GM21528 (cell line): Measurements from ENCODE around the gene AIDA.
A peak's percentile ranks its signal among the peaks of the same experiment; 100 is the strongest.
"Not testable (repeated sequence)": the region's sequence is repeated elsewhere in the genome, so short reads cannot be mapped to it uniquely, and the experiment has no call there.

ENCODE experiments used
- ATAC-seq: cut with Tn5 transposase; IDR thresholded peaks from one replicate; pipeline ENCODE4 v1.9.1; 2021; ENCODE audit warnings: mild to moderate bottlenecking, moderate library complexity; ENCODE audit not compliant: unreplicated experiment, low FRiP score

Gene AIDA

DNA sequence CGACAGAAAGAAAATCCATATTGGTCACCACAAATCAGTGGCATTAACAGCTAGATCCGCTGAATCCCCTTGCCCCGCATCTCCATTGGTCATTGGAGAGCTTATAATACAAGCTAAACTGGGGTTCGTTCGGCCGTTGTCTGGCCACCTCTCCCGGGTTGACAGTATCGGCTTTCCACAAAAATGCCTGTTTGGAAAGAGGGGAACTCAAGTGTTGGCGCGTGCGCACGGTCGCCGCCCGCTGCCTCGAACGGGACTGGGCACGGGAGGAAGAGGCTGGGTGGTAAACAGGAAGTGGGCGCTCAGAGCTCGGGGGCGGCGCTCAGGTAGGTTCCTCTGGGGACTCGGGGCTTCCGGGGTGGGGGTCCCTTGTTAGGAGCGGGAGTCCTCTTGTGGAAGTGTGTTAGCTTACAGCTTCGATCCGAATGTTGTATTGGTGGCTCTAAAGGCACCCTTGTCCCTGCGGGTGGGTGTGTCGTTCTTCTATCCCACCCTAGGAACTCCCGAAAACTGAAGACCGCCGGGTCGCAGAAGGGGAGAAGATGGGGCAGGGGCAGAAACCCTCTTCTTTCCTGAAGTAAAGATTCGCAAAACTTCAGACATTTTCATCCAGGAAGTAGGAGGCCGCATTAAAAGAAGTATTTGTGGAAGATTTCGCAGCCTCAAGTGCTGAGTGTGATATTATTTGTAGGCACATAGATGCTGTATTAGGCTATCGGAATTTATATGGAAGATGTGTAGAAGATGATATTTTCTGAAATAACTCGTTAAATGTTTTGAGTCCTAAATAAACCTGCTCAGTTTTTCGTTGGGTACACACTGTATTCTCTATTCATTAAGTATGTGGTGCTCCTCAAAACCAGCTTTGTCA lies 1.0 kb upstream of the AIDA start:
- peak; percentile 65 for ATAC-seq

DNA sequence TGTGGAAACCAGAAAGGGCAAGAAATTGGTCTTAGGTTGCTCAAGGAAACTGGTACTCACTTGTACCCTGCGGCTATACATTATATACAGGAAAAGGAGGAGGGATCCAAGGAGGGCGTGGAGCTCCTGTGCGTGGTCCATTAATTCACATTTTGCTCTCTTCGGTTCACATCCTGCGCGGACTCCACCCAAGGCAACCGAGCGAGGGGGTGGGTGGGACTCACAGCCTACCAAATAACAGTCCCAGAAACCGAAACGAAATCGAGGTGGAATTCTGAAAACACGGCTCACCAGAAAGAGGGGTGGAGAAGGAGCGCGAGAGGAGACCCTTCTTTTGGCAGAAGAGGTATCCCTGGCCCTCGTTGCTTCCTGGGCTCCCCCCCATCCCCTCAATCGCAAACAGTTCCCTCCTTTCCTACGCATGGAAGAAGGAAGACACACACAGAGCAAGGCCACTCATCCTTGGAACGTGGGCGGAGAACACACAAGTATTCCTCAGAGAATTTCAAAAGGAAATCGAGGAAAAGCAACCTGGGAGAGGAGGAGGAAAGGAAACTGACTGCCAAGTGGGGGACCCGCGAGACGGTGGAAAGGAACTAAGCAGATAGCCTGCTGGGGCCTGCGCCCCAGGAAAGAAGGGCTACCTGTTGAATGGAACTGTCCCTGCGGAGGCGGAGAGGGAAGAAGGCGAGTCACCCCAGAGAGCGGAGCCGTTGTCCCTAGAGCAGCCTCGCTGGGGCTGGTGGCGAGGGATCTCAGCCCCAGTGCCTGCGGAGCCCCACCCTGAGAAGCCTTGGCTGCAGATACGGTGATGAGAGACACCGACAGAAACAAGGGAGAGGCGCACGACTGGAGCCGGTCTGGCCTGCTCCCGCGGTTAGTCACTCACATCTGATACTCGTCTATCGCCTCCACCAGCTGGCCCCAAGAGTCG lies 705 bp downstream of the AIDA start:
- ATAC-seq, result peak; percentile 43

DNA sequence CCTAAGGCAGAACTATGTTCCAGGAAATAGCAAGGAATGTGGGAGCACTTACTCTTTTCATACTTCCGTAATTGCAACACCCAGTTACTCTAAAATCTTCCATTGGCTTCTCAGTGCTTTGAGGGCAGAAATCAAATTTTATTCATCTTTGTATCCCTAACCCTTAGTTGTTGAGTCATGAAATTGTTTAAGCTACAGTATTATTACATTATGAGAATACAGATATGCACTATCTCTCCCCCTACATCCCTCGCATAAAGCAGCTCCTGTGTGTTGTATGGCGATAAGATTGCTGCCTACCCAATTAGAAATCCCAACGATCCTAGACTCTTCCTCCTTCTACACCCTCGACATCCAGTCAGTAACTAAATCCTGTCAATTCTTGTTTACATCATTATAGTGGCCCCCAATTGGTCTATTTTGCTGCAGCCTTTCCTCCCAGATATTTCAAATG lies 2.6 kb downstream of the AIDA start:
- no peak for ATAC-seq

DNA sequence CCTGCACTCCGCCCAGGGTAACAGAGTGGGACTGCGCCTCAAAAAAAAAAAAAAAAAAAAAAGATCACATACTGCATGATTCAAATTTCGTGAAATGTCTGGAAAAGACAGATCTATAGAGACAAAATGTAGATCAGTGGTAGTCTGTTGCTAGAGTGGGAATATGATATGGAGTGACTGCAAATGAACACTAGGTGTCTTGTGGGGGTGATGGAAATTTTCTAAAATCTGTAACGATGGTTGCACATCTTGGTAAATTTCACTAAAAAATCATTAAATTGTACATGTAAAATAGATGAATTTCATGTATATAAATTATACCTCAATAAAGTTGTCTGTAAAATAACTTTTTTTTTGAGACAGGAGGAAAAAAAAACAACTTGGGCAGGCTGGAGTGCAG lies 5.5 kb downstream of the AIDA start:
- ATAC-seq, result no peak

DNA sequence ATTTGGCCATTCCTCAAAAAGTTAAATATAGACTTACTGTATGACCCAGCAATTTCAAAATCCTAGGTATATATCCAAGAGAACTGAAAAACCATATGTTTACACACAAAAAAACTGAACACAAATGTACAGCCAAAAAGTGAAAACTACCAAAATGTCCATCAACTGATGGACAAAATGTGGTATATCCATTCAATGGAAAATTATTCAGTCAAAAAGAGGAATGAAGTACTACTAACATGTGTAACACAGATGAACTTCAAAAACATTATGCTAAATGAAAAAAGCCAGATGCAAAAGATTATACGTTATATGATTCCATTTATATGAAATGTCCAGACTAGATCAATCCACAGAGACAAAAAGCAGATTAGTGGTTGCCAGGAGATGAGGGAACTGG lies 8.0 kb downstream of the AIDA start:
- no peak for ATAC-seq

DNA sequence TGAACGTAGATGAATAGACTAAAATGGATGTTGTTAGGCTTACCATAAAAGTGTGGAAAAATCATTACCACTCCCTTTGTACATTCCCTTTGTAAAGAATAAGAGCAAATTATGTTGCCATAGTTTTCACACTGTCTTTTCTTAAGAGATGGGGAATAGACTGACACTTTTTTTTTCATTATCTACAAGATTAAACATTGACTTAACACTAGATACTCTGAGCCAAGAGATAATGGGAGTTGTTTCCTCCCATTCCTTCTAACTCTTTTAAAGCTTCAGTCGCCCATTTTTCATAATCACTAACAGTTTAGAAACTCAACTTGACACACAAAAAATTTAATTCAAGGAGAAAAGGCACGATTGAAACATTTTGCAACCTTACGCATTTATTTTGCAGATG lies 10.1 kb downstream of the AIDA start:
- ATAC-seq, result no peak

DNA sequence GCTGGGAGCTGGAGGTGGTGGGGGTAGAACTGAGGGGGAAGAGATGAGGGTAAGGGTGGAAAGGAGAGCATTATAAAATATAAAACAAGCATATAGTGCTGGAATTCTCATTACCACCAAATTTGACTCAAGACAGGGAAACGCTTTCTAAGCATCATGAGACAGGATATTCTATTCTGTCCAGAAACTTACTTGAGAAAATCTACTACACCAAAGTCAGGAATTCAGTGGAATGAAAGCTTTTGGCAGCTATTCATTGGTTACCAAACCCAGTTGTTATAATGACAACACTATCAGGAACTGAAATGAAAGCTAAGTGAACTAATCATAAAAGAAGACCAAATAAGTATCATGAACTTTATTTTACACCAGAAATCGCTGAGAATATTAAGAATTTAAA lies 14.5 kb downstream of the AIDA start:
- no peak for ATAC-seq

DNA sequence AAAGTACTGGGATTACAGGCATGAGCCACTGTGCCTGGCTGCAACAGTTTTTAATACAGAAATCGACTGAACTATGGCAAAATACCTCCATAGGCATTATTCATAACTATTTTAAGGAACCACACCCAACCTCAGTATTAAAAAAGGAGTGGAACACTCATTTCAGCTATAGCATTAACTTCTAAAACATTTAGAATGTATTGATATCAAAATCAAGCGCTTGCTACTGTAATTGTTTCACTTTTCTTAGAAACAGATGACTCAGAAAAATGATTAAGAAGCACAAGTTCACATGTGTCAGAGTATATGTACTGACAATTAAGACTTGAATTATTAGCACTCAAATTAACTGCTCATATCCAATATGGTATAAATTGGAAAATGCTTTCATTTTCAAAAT lies 15.1 kb downstream of the AIDA start:
- no peak for ATAC-seq

DNA sequence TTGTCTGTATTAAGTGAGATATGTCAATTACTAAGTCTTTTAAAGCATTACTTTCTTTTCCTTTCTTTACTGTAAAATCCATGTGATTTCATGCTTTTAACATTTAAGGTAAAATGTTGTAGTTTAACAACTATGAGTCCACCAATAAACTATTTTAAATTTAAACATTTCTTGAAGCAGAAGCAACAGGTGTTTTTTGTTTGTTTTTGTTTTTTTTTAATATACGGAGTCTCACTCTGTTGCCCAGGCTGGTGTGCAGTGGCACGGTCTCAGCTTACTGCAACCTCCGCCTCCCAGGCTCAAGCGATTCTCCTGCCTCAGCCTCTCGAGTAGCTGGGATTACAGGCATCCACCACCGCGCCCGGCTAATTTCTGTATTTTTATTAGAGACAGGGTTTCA lies 15.6 kb downstream of the AIDA start:
- no peak for ATAC-seq

DNA sequence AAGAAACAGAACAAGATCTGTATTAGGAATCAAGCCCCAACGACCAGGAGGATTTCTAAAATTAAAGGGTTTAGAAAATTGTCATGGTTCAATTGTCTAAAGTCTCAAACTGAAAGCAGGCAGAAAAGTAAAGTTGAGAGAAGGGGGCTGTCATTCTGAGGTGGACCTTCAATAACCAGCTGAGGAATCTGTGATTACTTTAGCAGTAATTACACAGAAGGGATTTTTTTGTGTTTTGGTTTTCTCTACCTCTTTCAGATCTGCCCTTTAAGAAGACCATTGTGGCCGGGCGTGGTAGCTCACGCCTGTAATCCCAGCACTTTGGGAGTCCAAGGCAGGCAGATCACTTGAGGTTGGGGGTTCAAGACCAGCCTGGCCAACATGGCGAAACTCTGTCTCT lies 17.4 kb downstream of the AIDA start:
- ATAC-seq, result no peak

DNA sequence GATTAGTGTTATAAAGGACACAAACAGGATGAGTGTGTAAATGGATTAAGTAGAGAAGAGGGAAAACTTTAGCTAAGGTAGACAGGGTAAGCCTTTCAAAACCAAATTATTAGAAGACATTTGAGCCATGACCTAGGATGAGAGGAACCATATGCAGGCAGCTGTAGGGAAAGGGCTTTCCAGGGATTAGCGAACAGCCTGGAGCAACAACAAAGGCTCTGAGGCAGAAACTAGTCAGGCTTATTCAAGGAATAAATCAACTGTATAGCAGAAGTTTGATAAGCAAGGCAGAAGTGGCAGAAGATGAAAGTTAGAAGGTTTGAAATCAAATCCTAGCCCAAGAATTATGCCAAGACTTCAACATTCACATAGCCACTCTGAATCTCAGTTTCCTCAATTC lies 21.3 kb downstream of the AIDA start:
- no peak for ATAC-seq

DNA sequence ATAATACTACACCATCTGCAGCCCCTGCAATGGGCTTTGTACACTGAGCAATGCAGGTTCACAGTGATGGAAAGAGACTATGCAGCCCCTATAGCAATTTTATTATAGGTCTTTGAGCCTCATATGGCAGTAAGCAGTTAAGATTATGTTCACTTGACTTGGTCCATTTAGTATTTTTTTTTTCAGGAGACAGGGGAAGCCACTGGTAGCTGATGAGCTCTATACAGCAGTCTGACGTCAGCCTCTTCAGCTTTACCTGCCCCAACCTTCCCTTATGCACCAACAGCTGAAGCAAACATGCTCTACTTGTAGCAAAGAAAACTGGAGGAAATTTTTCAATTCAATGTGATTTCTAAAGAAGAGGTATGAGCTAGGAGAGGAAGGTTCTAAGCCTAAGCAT lies 32.2 kb downstream of the AIDA start:
- no peak for ATAC-seq

DNA sequence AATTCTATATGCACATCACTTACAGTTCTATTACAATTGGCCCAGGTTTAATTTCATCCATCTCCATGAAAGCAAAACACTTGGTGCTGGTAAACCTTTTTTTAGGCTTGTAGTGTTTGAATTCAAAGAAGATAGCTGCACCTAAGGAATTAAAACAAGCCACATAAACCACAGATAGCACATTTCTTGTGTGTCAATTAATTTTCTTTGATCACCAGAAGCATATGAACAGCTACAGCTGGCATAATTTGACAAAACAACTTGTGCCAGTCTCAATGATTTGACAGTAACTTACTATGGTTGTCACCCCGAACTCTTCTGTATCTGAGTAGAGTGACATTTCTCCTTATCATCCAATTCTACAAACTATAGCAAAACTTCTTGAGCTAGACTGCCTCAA lies 42.2 kb downstream of the AIDA start:
- ATAC-seq, result no peak

DNA sequence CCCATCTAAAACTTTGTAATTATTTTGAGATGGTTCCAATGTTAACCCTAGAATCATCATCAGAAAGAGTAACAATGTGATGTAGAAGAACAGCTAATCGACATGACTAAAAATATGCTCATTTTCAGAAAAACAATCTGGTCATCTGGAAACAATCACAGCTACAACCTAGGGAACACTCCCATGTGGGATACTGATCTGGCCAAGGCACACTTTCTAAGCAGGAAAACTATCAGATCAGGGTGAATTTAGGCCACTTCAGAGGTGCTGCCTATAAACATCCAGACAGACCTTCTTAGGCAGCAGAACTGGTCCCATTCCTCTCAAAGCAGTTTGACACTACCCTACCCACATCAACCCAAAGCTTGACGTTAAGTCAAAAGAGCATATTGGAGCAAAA lies 43.2 kb downstream of the AIDA start:
- not testable (repeated sequence) for ATAC-seq

DNA sequence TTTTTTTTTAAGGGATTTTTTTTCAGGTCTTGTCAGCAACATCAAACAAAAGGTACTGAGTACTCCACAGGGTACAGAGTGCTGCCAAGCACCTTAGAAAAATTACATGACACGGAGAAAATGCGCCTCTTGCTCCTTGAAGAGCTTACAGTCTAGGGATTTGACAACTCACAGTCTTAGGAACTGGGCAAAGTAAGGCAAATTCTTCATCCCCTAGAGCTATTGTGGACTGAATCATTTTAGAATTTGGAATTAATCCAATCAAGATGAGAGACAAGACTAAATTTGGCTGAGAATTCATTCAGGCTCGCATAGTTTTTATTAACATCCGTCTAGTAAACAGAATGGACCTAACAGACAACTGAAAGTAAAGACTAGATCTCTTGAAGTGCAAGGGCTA lies 44.1 kb downstream of the AIDA start:
- ATAC-seq, result not testable (repeated sequence)

DNA sequence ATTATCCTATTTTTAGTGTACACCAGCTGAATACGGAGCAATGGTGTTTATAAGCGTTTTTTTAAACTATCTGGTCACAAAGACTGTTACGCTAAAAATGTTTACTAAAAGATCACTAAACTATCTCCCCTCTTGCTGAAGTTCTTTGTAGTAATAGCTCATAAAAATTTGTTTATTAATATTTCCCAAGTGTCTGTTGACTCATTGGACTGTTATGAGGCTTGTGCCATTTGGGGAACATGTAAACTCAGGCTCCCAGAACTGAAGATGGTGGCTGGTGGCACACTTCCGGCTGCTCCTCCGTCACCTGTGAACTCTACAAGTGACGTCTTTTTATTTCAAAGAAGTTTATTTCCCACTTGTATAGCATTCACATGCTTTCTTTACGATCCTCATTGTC lies 46.3 kb downstream of the AIDA start:
- ATAC-seq, result no peak

DNA sequence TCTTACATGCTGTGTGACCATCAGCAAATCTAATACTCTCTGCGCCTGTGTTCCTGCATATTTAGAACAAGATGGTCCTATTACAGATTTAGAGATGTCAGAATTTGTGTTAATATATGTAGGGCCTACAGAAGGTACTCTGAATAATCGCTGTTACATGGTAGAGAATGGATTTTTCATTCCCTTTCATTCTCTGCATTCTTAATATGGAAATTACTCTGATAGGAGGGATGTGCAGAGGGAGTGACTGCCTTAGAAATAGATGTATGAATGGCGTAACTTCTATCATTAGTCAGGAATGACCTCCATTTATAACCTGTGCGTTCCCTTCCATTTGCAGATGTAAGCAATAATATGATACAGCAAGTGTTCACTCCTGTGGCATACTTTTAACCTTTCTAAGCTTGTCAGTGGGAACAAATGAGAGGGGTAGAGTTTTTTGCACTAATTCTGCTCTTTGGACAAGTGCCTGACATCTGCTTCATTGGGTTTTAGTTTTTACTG lies 48.8 kb downstream of the AIDA start:
- ATAC-seq, result no peak

DNA sequence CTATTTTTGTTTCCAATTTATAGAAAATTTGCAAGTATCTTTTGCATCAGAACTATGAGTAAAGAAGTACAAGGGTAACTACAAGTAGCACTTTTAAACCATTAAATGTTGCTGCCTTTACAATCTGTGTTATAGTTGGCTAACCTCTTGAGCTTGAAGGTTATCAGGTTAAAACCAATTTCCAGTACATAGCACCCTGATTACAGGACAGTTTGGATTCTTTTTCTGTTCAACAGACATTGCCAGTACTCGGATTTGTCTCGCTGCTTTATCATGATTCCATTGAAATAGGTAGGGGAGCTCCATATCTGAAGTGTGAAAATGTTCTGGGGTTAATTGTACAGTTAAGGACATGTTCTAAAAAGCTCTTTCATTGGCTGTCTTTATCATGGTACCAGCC lies 54.4 kb downstream of the AIDA start:
- ATAC-seq, result no peak

DNA sequence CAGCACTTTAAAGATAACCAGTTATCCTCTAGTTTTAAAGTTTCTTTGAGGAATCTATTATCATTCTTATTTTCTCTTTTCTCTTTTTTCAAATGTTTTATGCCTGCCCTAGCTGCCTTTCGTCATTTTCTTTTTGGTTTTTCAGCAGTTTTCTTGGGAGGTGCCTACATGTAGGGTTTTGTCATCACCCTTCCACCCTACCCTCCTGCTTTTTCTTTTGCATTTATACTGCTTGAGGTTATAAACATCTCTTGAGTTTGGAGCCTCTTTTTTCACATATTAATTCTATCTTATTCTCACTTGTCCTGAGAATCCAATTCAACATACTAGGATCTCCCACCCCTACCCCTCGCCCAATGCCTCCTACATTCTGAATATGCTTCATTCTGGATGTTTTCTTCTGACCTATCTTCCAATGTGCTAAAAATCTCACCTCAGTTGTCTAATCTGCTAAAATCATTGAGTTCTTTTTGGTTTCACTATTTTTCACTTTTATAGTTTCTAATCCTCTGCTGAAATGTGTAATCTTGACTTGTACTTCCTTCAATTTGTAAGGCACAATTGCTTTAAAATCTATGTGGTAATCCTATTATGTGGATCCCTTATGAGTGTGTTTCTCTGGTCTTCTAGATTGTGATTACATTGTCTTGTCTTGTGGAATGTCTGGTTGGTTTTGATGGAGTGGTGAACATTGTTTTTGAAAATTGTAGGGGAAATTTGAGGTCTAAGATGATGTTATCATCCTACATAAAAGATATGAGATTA lies 55.7 kb downstream of the AIDA start:
- no peak for ATAC-seq

DNA sequence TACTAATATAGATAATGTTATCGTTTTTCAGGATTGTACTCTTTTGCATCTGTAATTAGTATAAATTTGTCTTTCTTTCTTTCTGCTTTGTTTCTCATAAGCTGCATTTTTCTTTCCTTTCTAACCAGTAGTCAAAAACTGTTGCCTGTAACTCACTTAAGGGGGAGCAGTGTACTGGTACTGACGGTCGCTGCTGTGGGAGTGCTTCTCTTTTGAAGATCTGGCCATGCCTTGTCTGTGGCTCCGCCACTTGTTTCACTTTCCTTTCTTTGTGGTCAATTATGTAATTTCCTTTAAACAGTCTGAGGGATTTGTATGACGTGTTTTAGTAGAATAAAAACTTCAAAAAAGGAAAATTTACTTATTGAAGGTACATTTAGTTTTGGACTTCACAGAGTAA lies 57.4 kb downstream of the AIDA start:
- ATAC-seq, result peak; percentile 95
